Measurements from ENCODE around the gene SLC25A4.
A peak's percentile ranks its signal among the peaks of the same experiment; 100 is the strongest.
"Not testable (repeated sequence)": the region's sequence is repeated elsewhere in the genome, so short reads cannot be mapped to it uniquely, and the experiment has no call there.

Gene SLC25A4

GRCh38 chr4:185142912-185143600 is at the start of gene SLC25A4:
Gene SLC25A4 (plus strand): TSS chr4:185143266. CDS start chr4:185143373, 107 bp downstream.
- DNase-seq: peak; percentile 86

DNA sequence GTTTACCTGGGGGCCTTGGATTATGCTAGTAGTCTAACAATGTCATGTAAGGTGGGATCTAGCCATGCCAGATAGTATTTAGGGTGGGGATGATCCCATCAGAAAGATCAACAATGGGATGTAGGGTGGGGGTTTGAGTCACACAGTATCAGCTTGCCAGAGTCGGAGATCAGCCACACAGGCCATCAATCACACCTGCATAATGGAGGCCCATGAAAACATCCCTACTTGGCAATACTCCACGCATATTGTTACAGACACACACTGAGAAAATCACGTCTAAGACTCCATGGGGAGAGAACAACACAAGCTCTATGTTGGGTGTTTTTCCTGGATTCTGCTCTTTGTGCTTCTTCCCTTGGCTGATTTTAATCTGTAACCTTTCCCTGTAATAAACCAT is 49.5 kb upstream of the SLC25A4 start:
- DNase-seq: no peak

- no peak for DNase-seq
Measured at GRCh38 chr4:185096032-185096653, 46.9 kb upstream of the SLC25A4 start.

- no peak for DNase-seq
Measured at GRCh38 chr4:185098474-185098873, 44.6 kb upstream of the SLC25A4 start.

- DNase-seq: no peak
Measured at GRCh38 chr4:185099024-185099682, 43.9 kb upstream of the SLC25A4 start.

DNA sequence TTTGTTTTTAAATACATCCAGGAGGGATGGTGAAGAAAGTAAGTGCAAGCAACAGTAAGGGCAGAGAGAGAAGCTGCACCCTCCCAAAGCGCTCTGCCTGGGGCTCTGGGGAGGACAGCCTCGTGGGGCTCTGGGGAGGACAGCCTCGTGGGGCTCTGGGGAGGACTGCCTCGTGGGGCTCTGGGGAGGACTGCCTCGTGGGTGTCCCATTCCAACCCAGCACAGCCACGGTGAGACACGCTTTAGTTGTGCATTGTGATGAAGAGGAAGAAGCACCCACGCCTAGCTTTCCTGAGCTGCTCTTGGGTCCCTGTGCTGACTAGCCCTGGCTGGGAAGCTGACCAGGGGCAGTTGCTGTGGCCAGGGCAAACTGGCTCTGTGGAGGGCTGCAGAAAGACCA is 43.1 kb upstream of the SLC25A4 start:
- no peak for DNase-seq

- no peak for DNase-seq
Measured at GRCh38 chr4:185100423-185100822, 42.6 kb upstream of the SLC25A4 start.

DNA sequence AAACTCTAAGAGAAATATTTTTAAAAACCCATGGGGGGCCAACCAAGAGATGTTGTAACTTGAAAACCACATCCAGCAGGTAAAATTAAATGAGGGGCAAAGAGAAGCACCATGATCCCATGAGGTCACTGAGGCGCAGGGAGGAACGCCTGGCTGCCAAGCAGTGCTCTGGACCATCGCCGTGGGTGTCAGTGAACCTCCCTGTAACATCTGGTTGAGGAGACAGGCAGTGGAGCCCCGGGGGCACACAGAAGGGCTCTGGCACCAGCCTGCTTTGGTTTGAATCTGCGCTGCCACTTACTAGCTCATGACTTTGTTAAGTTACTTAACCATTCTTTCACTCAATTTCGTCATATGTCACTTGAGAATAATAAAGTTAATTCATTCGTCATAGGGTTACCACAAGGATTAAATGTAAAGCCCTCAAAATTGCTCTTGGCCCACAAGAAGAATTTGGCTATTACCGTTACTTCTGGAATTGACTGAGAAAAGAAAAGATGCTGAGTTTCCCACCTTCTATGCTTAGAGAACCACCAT is 41.6 kb upstream of the SLC25A4 start:
- no peak for DNase-seq

DNA sequence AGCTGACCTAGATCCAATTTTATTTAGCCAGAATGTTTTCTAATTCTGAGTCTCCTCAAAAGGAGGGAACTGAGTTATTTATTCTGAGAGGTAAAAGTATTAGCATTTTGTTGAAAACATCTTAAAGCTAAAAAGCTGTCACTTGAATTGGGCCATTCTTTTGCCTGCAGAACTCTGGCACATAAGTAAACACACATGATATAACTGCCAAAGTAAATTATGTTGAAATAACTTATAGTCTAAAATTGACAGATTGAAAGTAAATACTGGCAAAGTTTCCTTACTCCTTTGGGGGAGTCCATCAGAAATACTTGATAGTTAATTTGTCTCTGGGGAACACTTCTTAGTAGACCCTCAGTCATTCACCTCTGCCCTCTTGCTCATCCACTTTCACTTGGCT is 38.3 kb upstream of the SLC25A4 start:
- no peak for DNase-seq

GRCh38 chr4:185106353-185106752 is 36.7 kb upstream of the SLC25A4 start:
- DNase-seq: no peak

DNA sequence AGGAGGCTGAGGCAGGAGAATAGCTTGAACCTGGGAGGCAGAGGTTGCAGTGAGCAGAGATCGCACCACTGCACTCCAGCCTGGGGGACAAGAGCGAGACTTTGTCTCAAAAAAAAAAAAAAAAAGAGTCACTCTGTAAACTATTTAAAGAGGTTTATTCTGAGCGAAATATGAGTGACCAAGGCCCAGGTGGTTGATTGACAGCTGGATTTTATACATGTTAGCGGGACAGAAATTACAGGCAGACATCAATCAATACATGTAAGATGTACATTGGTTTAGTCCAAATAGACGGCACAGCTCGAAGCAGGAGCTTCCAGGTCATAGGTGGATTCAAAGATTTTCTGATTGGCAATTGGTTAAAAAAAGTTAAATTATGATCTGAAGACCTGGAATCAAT is 35.5 kb upstream of the SLC25A4 start:
- DNase-seq: not testable (repeated sequence)

DNA sequence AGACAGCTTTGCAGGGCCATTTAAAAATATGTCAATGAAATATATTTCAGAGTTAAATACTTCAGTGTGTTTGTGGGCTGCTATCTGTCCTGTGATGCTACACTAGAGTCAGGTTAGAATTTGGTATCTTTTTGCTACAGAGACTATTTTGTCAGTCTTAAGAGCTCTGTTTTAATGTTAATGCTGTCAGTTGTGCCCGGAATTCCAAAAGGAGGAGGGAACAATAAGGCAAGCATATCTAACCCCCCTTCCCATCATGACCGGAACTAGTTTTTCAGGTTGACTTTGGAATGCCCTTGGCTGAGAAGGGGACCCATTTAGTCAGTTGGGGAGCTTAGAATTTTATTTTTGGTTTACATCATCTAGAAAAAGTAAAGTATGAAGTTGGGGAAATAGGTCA is 34.9 kb upstream of the SLC25A4 start:
- no peak for DNase-seq

GRCh38 chr4:185108669-185109068 is 34.4 kb upstream of the SLC25A4 start:
- no peak for DNase-seq

DNA sequence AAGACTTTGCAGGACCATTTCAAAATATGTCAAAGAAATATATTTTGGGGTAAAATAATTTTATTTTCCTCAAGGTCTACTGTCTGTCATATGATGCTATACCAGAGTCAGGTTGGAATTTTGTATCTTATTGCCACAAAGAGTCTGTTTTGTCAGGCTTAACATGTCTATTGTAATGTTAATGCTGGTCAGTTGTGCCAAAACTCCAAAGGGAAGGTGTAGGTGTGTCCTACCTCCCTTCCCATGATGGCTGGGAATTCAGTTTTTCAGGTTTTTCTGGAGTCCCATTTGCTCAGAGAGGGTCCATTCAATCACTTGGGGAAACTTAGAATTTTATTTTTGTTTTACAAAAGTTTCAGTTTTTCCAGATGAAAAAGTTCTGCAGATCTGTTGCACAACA is 33.3 kb upstream of the SLC25A4 start:
- no peak for DNase-seq

- no peak for DNase-seq
Measured at GRCh38 chr4:185110375-185110823, 32.7 kb upstream of the SLC25A4 start.

- no peak for DNase-seq
Measured at GRCh38 chr4:185112104-185112503, 31.0 kb upstream of the SLC25A4 start.

GRCh38 chr4:185113340-185113739 is 29.7 kb upstream of the SLC25A4 start:
- DNase-seq: no peak

DNA sequence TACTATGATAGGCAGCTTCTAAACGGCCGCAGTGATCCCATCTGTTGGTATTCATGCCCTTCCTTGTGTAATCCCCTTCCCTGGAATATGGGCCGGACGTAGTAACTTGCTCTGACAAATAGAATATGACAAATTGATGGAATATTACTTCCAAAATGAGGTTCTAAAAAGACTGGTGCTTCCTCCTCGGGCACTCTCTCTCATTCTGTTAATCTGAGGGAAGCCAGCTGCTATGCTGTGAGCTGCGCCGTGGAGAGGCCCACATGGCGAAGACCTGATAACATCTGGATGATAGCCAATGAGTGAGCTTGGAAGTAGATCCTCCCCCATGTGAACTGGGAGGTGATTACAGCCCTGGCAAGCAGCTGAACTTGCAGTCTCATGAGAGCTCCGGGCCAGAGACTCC is 27.2 kb upstream of the SLC25A4 start:
- DNase-seq: no peak

- no peak for DNase-seq
Measured at GRCh38 chr4:185117300-185117934, 25.6 kb upstream of the SLC25A4 start.

GRCh38 chr4:185118876-185119275 is 24.2 kb upstream of the SLC25A4 start:
- no peak for DNase-seq

- not testable (repeated sequence) for DNase-seq
Measured at GRCh38 chr4:185119467-185119866, 23.6 kb upstream of the SLC25A4 start.

DNA sequence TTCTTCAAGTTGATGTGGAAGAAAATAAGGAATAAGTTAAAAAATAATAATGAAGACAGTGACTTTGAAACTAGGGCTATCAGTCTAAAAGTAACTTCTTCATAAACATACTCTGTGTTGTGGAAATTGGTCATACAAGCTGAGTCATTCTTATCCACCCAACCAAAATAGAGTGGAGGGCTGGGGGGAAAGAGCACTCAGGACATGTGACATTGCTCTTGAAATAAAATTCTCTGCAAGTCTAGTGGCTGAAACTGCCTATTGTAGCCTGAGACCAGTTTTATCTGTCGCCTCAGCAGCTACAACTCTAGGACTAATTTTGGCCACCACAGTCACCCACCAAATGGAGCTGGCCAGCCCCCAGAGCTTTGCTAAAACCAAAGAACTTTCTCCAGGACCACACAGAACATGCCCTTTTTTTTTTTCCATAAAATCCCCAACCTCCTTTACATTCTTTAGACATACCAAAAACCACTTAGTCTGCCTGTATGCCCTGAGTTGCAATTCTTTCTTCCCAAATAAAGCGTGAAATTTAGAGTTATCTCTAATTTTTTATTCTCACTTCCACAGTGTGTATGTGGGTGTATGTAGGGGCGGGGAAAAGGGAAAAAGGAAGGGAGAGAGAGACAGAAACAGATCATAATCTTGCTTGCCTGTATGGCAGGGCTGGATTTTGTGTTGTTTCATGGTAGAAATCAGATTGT is 23.0 kb upstream of the SLC25A4 start:
- DNase-seq: no peak

DNA sequence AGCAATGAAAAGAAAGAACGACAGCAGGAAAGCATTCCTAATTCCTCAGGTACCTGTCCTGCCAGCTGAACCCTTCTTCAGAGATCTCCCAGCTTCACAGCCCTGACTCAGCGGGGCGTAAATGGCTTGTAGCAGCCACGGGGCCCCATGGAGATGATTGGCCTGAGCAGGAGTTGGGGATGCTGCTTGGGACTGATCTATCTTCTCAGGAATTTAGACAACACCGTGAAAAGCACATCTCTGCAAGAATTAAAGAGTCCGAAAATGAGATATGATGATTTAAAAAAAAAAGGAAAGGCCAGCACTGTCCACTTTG is 22.5 kb upstream of the SLC25A4 start:
- DNase-seq: no peak
